GM12892 (cell line): Measurements from ENCODE around the gene ACYP2. TPM values are rescaled to one million over a fixed set of nuclear protein-coding genes. Genes with fewer than 3 reads are reported as not detected.
"Not testable (repeated sequence)": the region's sequence is repeated elsewhere in the genome, so short reads cannot be mapped to it uniquely, and the experiment has no call there.

Source experiments
- DNase-seq: peaks from one replicate; pipeline ENCODE4 v3.0.0; 2011; ENCODE audit not compliant: insufficient read length
- FAIRE-seq: peaks from 2 replicates; lab custom pipeline; 2011; peaks lifted over from hg19 to GRCh38; lab: Jason Lieb, UNC
- POLR2A ChIP-seq: IDR thresholded peaks from 2 replicates; pipeline ENCODE4 v1.6.1; 2011; ENCODE audit warnings: low read depth, low read length, control low read depth
- POLR2AphosphoS5 ChIP-seq: IDR thresholded peaks from 2 replicates; pipeline ENCODE4 v1.6.1; 2011; ENCODE audit warnings: low read depth, low read length, control low read depth
- TAF1 ChIP-seq: IDR thresholded peaks from 2 replicates; pipeline ENCODE4 v1.6.1; 2011; ENCODE audit warnings: low read depth, mild to moderate bottlenecking, control low read depth, low read length, borderline replicate concordance
- polyA plus RNA-seq: library from polyadenylated mRNA; unstranded; fragments of >200 nt; gene quantifications from one replicate; pipeline ENCODE4 v1.2.1, GENCODE V29; 2012; ENCODE audit warnings: missing spikeins, inconsistent platforms; ENCODE audit not compliant: missing spikeins

The ACYP2 gene
- 3.0 TPM for polyA plus RNA-seq

- TF ChIP-seq POLR2AphosphoS5, result peak; percentile 96
- TF ChIP-seq TAF1, result 0 out of 2 replicates have a peak, but pooled peaks have one; percentile 7
- peak; percentile 93 for TF ChIP-seq POLR2A
- FAIRE-seq (peak; percentile 99), DNase-seq (peak; percentile 71)
Observed at GRCh38 chr2:54115284-54116137, at the start of gene ACYP2. ACYP2 (plus strand) TSS chr2:54115615.

GRCh38 chr2:54065891-54066290 lies 49.5 kb upstream of the ACYP2 start:
- DNase-seq, result no peak
- FAIRE-seq, result no peak
- TF ChIP-seq POLR2A (no peak), TAF1 (no peak), POLR2AphosphoS5 (no peak)

- FAIRE-seq, result no peak
Observed at GRCh38 chr2:54067851-54068375, 47.5 kb upstream of the ACYP2 start.

DNA sequence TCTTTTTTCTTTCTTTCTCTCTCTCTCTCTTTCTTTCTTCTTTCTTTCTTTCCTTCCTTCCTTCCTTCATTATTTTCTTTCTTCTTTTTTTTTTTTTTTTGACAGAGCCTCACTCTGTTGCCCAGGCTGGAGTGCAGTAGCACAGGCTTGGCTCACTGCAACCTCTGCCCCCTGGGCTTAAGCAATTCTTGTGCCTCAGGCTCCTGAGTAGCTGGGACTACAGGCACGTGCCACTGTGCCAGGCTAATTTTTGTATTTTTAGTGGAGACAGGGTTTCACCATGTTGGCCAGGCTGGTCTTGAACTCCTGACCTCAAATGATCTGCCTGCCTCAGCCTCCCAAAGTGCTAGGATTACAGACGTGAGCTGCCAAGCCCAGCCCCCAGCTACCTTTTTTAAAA lies 42.9 kb upstream of the ACYP2 start:
- FAIRE-seq, DNase-seq: not testable (repeated sequence)

More at GRCh38 chr2:54067851-54068375, 47.5 kb upstream of the ACYP2 start:
- no peak for DNase-seq
- no peak for TF ChIP-seq POLR2A
- no peak for TF ChIP-seq POLR2AphosphoS5

DNA sequence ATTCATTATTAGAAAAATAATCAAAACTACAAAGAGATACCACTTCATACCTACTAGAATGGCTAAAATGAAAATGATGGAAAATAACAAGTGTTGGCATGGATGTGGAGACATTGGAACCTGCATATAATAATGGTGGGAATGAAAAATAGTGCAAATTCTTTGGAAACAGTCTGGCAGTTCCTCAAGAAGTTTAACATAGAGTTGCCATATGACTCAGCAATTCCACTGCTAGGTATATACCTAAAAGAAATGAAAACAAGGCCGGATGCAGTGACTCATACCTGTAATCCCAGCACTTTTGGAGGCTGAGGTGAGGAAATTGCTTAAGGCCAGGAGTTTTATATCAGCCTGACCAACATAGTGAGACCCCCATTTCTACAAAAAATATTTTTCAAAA lies 41.6 kb upstream of the ACYP2 start:
- no peak for FAIRE-seq

GRCh38 chr2:54074606-54075341 lies 40.6 kb upstream of the ACYP2 start:
- FAIRE-seq (no peak), DNase-seq (no peak)
- TF ChIP-seq POLR2A (no peak), TAF1 (no peak), POLR2AphosphoS5 (no peak)

More for the DNA sequence above, 41.6 kb upstream of the ACYP2 start:
- no peak for DNase-seq
- no peak for TF ChIP-seq TAF1
- no peak for TF ChIP-seq POLR2AphosphoS5
- TF ChIP-seq POLR2A, result no peak

DNA sequence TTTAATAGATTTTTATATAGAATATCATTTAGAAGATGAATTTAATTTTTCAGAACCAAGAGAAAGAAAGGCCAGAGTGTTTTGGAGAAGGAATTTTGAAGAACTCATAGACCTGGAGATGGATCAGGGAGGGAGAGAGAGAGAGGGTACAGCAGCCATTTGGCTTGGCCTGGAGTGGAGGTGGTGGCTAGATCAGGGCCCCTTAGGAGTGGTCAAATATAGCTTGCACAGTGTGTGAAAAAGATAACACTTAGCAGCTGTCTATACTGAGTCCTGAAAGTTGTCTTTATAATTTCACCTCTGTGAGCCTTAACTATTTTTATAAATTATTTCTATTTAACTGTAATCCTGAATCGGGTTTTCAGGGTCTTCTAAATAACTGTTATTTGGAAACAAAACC lies 38.8 kb upstream of the ACYP2 start:
- DNase-seq, result no peak
- FAIRE-seq, result no peak
- TF ChIP-seq POLR2AphosphoS5, result no peak
- no peak for TF ChIP-seq POLR2A
- TF ChIP-seq TAF1, result no peak

DNA sequence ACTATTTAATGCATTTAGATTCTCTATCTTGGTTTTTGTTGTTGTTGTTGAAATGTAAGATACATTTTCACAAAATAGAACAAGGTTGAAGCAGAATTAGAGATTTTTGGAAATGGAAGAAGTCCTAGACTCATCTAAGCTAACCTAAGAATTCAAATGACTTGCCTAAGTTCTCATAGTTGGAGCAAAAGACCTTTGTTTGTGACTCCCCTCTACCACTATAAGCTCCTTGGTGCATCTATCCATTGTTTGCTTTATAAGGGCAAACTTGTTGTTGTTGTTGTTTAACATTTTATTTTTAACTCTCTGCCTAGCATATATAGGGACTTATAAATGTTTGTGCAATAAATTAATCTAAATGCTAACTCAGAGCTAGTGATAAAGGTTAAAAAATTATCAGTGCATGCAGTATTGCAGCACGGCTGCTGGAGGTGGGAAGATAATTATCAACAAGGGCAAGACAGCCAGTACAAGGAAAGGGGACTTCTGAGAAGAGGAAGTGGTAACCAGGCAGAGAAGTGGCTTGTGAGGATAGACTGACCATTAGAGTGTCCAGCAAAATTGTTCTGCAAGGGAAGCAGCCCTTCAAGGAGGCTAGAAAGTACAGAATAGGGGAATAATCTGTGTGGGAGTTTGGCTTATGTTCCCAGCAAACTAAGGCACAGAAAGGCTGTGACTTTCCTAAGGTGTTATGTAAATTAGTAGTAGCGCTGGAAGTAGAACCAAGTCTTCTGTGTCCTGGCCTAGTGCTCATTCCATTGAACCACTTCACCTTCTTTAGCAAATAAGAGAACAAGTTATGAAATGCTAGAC lies 38.1 kb upstream of the ACYP2 start:
- FAIRE-seq (no peak), DNase-seq (no peak)
- TF ChIP-seq POLR2AphosphoS5 (no peak), TAF1 (no peak), POLR2A (no peak)

GRCh38 chr2:54079331-54079730 lies 36.1 kb upstream of the ACYP2 start:
- FAIRE-seq (no peak), DNase-seq (no peak)
- TF ChIP-seq TAF1 (no peak), POLR2A (no peak), POLR2AphosphoS5 (no peak)

GRCh38 chr2:54081574-54081973 lies 33.8 kb upstream of the ACYP2 start:
- DNase-seq (no peak), FAIRE-seq (peak; percentile 89)
- no peak for TF ChIP-seq TAF1
- TF ChIP-seq POLR2AphosphoS5, result no peak
- no peak for TF ChIP-seq POLR2A

- TF ChIP-seq TAF1 (no peak), POLR2A (no peak), POLR2AphosphoS5 (no peak)
- FAIRE-seq, result no peak
- DNase-seq, result no peak
Observed at GRCh38 chr2:54083021-54083420, 32.4 kb upstream of the ACYP2 start.
